HCT116 (cell line): ENCODE results near the gene AKAP1. TPM values are rescaled to one million over a fixed set of nuclear protein-coding genes. Genes with fewer than 3 reads are reported as not detected.

Experiments used
- ATAC-seq: fragments of 200-7000 bp; cut with Tn5 transposase; 2 replicates; pipeline ENCODE4 v1.9.1; 2020; ENCODE audit warnings: mild to moderate bottlenecking, moderate library complexity
- BruUV-seq: library from RNA; stranded (reverse); fragments of 400-500 nt; replicated peaks from 2 replicates; lab custom pipeline; 2021; lab: Mats Ljungman, UMichigan
- CTCF ChIA-PET: fragments of 300-600 bp; sonication (Branson Sonifier 250); formaldehyde crosslinking; loops from one replicate; lab custom pipeline; 2021; ENCODE audit warnings: antibody characterized with exemption; lab: Charles Lee
- POLR2A ChIA-PET: fragments of 300-600, 350-600 bp; sonication (Branson Sonifier 250); formaldehyde crosslinking; loops from one replicate; lab custom pipeline; 2021; ENCODE audit warnings: antibody characterized with exemption; lab: Charles Lee
- RAD21 ChIA-PET, 2 experiments: fragments of 300-600 bp; sonication (Branson Sonifier 250); formaldehyde crosslinking; loops; one replicate each; lab custom pipeline; 2023; ENCODE audit warnings: low total read pairs in 2 of 2; ENCODE audit not compliant: uncharacterized antibody in 2 of 2, unreplicated experiment in 2 of 2, low non-redundant PET in 1 of 2; lab: Charles Lee
- DNase-seq: peaks from one replicate; pipeline ENCODE4 v3.0.0-alpha.2; 2010; ENCODE audit warnings: low read depth, low spot score
- H2AFZ ChIP-seq: fragments of 200-600 bp; shearing (Covaris generic), sonication (generic); 2 replicates; pipeline ENCODE4 v1.6.1; 2017; ENCODE audit warnings: low read depth, mixed run types, mixed read lengths, antibody characterized with exemption, low read length; ENCODE audit not compliant: poor library complexity, severe bottlenecking
- H3K27ac ChIP-seq: 2 replicates; pipeline ENCODE4 v1.5.1; 2012; ENCODE audit warnings: low read depth, low read length
- H3K27me3 ChIP-seq: fragments of 200-600 bp; sonication (generic); 2 replicates; pipeline ENCODE4 v1.6.1; 2016; ENCODE audit warnings: mixed run types, low read length, mixed read lengths; ENCODE audit not compliant: insufficient read depth
- H3K36me3 ChIP-seq, 2 experiments: fragments of 200-500 bp in 1 of 2; fragments of 200-600 bp in 1 of 2; sonication (Bioruptor generic) in 1 of 2; sonication (generic) in 1 of 2; 2 replicates each; pipeline versions ENCODE4 v1.5.1 to v1.6.1; 2014 to 2016; ENCODE audit warnings: low read length in 2 of 2, inconsistent platforms in 1 of 2, mixed read lengths in 1 of 2, mixed run types in 1 of 2; ENCODE audit not compliant: insufficient read depth in 2 of 2, control insufficient read depth in 1 of 2
- H3K4me1 ChIP-seq, 2 experiments: fragments of 200-600 bp in 1 of 2; sonication (generic) in 1 of 2; 2 replicates each; pipeline versions ENCODE4 v1.5.1 to v1.6.1; 2012 to 2017; ENCODE audit warnings: low read length in 2 of 2, inconsistent platforms in 1 of 2, mild to moderate bottlenecking in 1 of 2, mixed read lengths in 1 of 2, mixed run types in 1 of 2, moderate library complexity in 1 of 2; ENCODE audit not compliant: insufficient read depth in 2 of 2, control insufficient read depth in 1 of 2
- H3K4me2 ChIP-seq: fragments of 200-600 bp; sonication (generic); 2 replicates; pipeline ENCODE4 v1.6.1; 2017; ENCODE audit warnings: mixed run types, low read length, mixed read lengths
- H3K4me3 ChIP-seq, 2 experiments: fragments of 200-600 bp in 1 of 2; sonication (generic) in 1 of 2; replicated peaks in 1 of 2; 2 replicates each; pipeline ENCODE4 v1.5.1; 2011 to 2016; ENCODE audit warnings: low read length in 2 of 2, control low read depth in 1 of 2, low read depth in 1 of 2, mild to moderate bottlenecking in 1 of 2, mixed read lengths in 1 of 2, mixed run types in 1 of 2
- H3K79me2 ChIP-seq: fragments of 200-600 bp; sonication (generic); 2 replicates; pipeline ENCODE4 v1.6.1; 2017; ENCODE audit warnings: mild to moderate bottlenecking, mixed run types, low read length, moderate library complexity, mixed read lengths; ENCODE audit not compliant: insufficient read depth
- H3K9ac ChIP-seq: fragments of 200-600 bp; sonication (generic); 2 replicates; pipeline ENCODE4 v1.6.1; 2016; ENCODE audit warnings: low read length, mixed read lengths
- H3K9me2 ChIP-seq: fragments of 200-600 bp; sonication (generic), shearing (Covaris generic); 2 replicates; pipeline ENCODE4 v1.6.1; 2017; ENCODE audit warnings: mixed run types, mild to moderate bottlenecking, moderate library complexity; ENCODE audit not compliant: insufficient read depth
- H3K9me3 ChIP-seq, 2 experiments: fragments of 200-500 bp in 1 of 2; fragments of 200-600 bp in 1 of 2; sonication (Bioruptor generic) in 1 of 2; sonication (generic) in 1 of 2; 2 replicates each; pipeline ENCODE4 v1.6.1; 2014 to 2017; ENCODE audit warnings: low read length in 2 of 2, mixed read lengths in 2 of 2, inconsistent platforms in 1 of 2, low read depth in 1 of 2, mild to moderate bottlenecking in 1 of 2, mixed run types in 1 of 2, moderate library complexity in 1 of 2; ENCODE audit not compliant: control insufficient read depth in 1 of 2, insufficient read depth in 1 of 2
- H4K20me1 ChIP-seq: fragments of 200-600 bp; sonication (generic), shearing (Covaris generic); 2 replicates; pipeline ENCODE4 v1.6.1; 2017; ENCODE audit warnings: mixed run types, mild to moderate bottlenecking, moderate library complexity; ENCODE audit not compliant: insufficient read depth
- CBX3 ChIP-seq: IDR thresholded peaks from 2 replicates; pipeline ENCODE4 v1.6.1; 2012; ENCODE audit warnings: low read depth
- CEBPB ChIP-seq: IDR thresholded peaks from 2 replicates; pipeline ENCODE4 v1.6.1; 2012; ENCODE audit warnings: low read depth
- FOSL1 ChIP-seq: IDR thresholded peaks from 2 replicates; pipeline ENCODE4 v1.6.1; 2012; ENCODE audit warnings: low read depth
- JUND ChIP-seq: IDR thresholded peaks from 2 replicates; pipeline ENCODE4 v1.6.1; 2012
- RAD21 ChIP-seq: IDR thresholded peaks from 2 replicates; pipeline ENCODE4 v1.6.1; 2012; ENCODE audit warnings: low read depth, mild to moderate bottlenecking
- SP1 ChIP-seq: IDR thresholded peaks from 2 replicates; pipeline ENCODE4 v1.6.1; 2012; ENCODE audit warnings: low read depth
- SRF ChIP-seq: IDR thresholded peaks from 2 replicates; pipeline ENCODE4 v1.6.1; 2012; ENCODE audit warnings: low read depth
- intact Hi-C: fragments of 100-400 bp; cut with micrococcal nuclease; formaldehyde crosslinking; loops from 2 replicates; pipeline ENCODE4 v1.10.0; 2022
- total RNA-seq: library from RNA; stranded (reverse); gene quantifications from one replicate; pipeline ENCODE4 v1.2.1, GENCODE V29; 2021; ENCODE audit not compliant: unreplicated experiment

The AKAP1 gene
- total RNA-seq, 1 experiment from 2014 or later, result 51.6 TPM

- BruUV-seq, result no TSS peak
- no peak overlapping the region for H3K27ac ChIP-seq
- intact Hi-C loops, result no loop called here
- H3K4me1 ChIP-seq, result peaks cover 0 to 4% of the 10 kb centered on the region in 2 experiments; a peak in 1 of 4 replicates
- H2AFZ ChIP-seq, result no peak overlapping the region
- H3K4me2 ChIP-seq, result no peak overlapping the region
- TF ChIP-seq CEBPB (no peak), JUND (no peak)
- no peak overlapping the region for H3K4me3 ChIP-seq
- no peaks in the 10 kb centered on the region for H3K9me3 ChIP-seq
- H4K20me1 ChIP-seq, result no peaks in the 10 kb centered on the region
- no peaks in the 10 kb centered on the region for H3K36me3 ChIP-seq
- ATAC-seq, result no peak
- H3K9ac ChIP-seq, result no peak overlapping the region
- RAD21 ChIA-PET, result no interaction called here
- POLR2A ChIA-PET, result no interaction called here
- CTCF ChIA-PET, result interaction anchor here (0.9 to 1.0 kb wide), 2 partner anchors 21 to 100 kb away, joined by 3 to 5 read pairs; no protein-coding TSS in a partner anchor
- no peaks in the 10 kb centered on the region for H3K9me2 ChIP-seq
- no peaks in the 10 kb centered on the region for H3K79me2 ChIP-seq
- H3K27me3 ChIP-seq, result no peaks in the 10 kb centered on the region
- DNase-seq, result no peak
These were observed 58.3 kb downstream of the AKAP1 start for GRCh38 chr17:57143361-57143760.

- no peak overlapping the region for H3K4me2 ChIP-seq
- no peak overlapping the region for H3K9ac ChIP-seq
- DNase-seq, result no peak
- no peaks in the 10 kb centered on the region for H3K27me3 ChIP-seq
- no peak for ATAC-seq
- H3K9me3 ChIP-seq, result no peaks in the 10 kb centered on the region
- H3K4me1 ChIP-seq, result peaks cover 0 to 4% of the 10 kb centered on the region in 2 experiments; a peak in 1 of 4 replicates
- RAD21 ChIA-PET, result no interaction called here
- H3K9me2 ChIP-seq, result no peaks in the 10 kb centered on the region
- BruUV-seq, result no TSS peak
- no peak overlapping the region for H3K27ac ChIP-seq
- POLR2A ChIA-PET, result no interaction called here
- no peak overlapping the region for H3K4me3 ChIP-seq
- H2AFZ ChIP-seq, result no peak overlapping the region
- CTCF ChIA-PET, result interaction anchor here (0.9 to 2.2 kb wide), 3 partner anchors 22 to 604 kb away, joined by 3 to 8 read pairs (median 5); no protein-coding TSS in a partner anchor
- TF ChIP-seq JUND (no peak), RAD21 (no peak), SRF (no peak), SP1 (no peak), FOSL1 (no peak), CBX3 (no peak)
- intact Hi-C loops, result no loop called here
- H4K20me1 ChIP-seq, result no peaks in the 10 kb centered on the region
- no peaks in the 10 kb centered on the region for H3K36me3 ChIP-seq
- H3K79me2 ChIP-seq, result no peaks in the 10 kb centered on the region
These were observed 58.9 kb downstream of the AKAP1 start for GRCh38 chr17:57143919-57144318.
